ENCODE measurements around the gene ACTMAP. TPM values are rescaled to one million over a fixed set of nuclear protein-coding genes. Genes with fewer than 3 reads are reported as not detected.

ACTMAP gene
- total and polyA plus RNA-seq, 4 donors: 5.3 to 27.7 (median 15.3) TPM

- 67 to 69% methylated on average over 9 of the region's 9 CpGs for WGBS, 2 donors
- ATAC-seq (ENCODE audit: insufficient read depth, low FRiP score): no peak
- H3K27ac ChIP-seq (ENCODE audit: low read depth in 1 of 2, low read length in 1 of 2): peak overlapping the region in 1 of 2 donors; percentile 86
Measured at GRCh38 chr19:40754611-40755247, 4.5 kb upstream of the ACTMAP start.

GRCh38 chr19:40752257-40752781, 2.0 kb upstream of the ACTMAP start:
- ATAC-seq (ENCODE audit: insufficient read depth, low FRiP score) (no peak), DNase-seq (no peak)
- H3K4me1 ChIP-seq (ENCODE audit: control insufficient read depth in 5 of 5, insufficient read depth in 5 of 5, low read length in 5 of 5): peaks cover 0 to 30% (median 6%) of the 10 kb centered on the region in 5 donors
- 62 to 63% methylated on average over 11 to 12 of the region's 12 CpGs for WGBS, 2 donors
- peaks cover 0 to 15% (median 6%) of the 10 kb centered on the region in 4 donors for H3K36me3 ChIP-seq (ENCODE audit: control insufficient read depth in 4 of 4, insufficient read depth in 4 of 4, low read length in 4 of 4)
- H3K9me3 ChIP-seq (ENCODE audit: control insufficient read depth in 4 of 4, insufficient read depth in 3 of 4, low read length in 3 of 4): no peaks in the 10 kb centered on the region
- TF ChIP-seq CTCF (IDR thresholded peaks at IDR 0.05; ENCODE audit: control extremely low read depth, extremely low read depth): no peak
- H3K27me3 ChIP-seq (ENCODE audit: control insufficient read depth in 3 of 3, insufficient read depth in 3 of 3, low read length in 2 of 3): no peaks in the 10 kb centered on the region
- no peak overlapping the region for H3K9ac ChIP-seq (ENCODE audit: insufficient read depth in 1 of 2, low read length in 2 of 2)
- H3K4me3 ChIP-seq: peak overlapping the region; percentile 91
- H3K27ac ChIP-seq (ENCODE audit: low read depth in 1 of 2, low read length in 1 of 2): peak overlapping the region in 1 of 2 donors; percentile 97

More at GRCh38 chr19:40754611-40755247, 4.5 kb upstream of the ACTMAP start:
- no peak for TF ChIP-seq CTCF (IDR thresholded peaks at IDR 0.05; ENCODE audit: control extremely low read depth, extremely low read depth)
- H3K9me3 ChIP-seq (ENCODE audit: control insufficient read depth in 4 of 4, insufficient read depth in 3 of 4, low read length in 3 of 4): no peaks in the 10 kb centered on the region
- H3K9ac ChIP-seq (ENCODE audit: insufficient read depth in 1 of 2, low read length in 2 of 2): peak overlapping the region in 1 of 2 donors; percentile 39
- peaks cover 0 to 25% (median 6%) of the 10 kb centered on the region in 5 donors for H3K4me1 ChIP-seq (ENCODE audit: control insufficient read depth in 5 of 5, insufficient read depth in 5 of 5, low read length in 5 of 5)
- peaks cover 10 to 30% (median 16%) of the 10 kb centered on the region in 4 donors for H3K36me3 ChIP-seq (ENCODE audit: control insufficient read depth in 4 of 4, insufficient read depth in 4 of 4, low read length in 4 of 4)
- H3K27me3 ChIP-seq (ENCODE audit: control insufficient read depth in 3 of 3, insufficient read depth in 3 of 3, low read length in 2 of 3): no peaks in the 10 kb centered on the region
- no peak for DNase-seq
- no peak overlapping the region for H3K4me3 ChIP-seq

DNA sequence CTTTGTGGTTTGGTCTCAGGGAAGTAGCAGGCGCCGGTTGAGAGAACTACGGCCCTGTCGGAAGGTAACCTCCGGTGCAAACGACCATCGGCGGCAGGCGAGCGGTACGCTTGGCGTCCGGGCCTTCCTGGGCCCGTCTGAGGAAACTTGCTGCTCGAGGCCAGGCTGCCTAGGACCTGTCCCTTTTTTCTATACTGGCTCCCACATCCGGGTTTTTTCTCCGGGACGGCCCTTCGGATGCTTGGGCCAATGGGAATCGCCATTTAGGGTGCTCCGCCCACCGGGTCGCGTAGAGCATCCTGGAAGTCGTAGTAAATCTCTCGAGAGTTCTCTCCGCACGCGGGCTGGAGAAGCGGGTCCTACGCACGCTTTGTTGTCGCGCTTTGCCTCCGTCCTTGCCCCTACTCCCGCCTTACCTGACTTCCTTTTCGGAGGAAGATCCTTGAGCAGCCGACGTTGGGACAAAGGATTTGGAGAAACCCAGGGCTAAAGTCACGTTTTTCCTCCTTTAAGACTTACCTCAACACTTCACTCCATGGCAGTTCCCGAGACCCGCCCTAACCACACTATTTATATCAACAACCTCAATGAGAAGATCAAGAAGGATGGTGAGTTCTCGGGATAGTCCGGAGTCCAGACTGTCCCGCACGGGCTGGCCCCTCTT, 729 bp upstream of the ACTMAP start, which contains the start of gene SNRPA:
TSS of gene SNRPA (plus strand) at position 330 of the 664 bp plus-strand sequence. CDS start at position 536, 206 bp downstream.
- Histone ChIP-seq H3K9ac (ENCODE audit: insufficient read depth in 1 of 2, low read length in 2 of 2) (peak within 1 kb of the TSS; percentile 78 to 90), H3K27me3 (ENCODE audit: control insufficient read depth in 3 of 3, insufficient read depth in 3 of 3, low read length in 2 of 3) (no peaks in the 10 kb centered on the region), H3K4me1 (ENCODE audit: control insufficient read depth in 5 of 5, insufficient read depth in 5 of 5, low read length in 5 of 5) (peaks cover 0 to 26% (median 6%) of the 10 kb centered on the region in 5 donors), H3K4me3 (peak within 1 kb of the TSS; percentile 91), H3K36me3 (ENCODE audit: control insufficient read depth in 4 of 4, insufficient read depth in 4 of 4, low read length in 4 of 4) (peaks cover 0 to 6% (median 0%) of the 10 kb centered on the region in 4 donors), H3K27ac (ENCODE audit: low read depth in 1 of 2, low read length in 1 of 2) (peak within 1 kb of the TSS; percentile 94 to 97), H3K9me3 (ENCODE audit: control insufficient read depth in 4 of 4, insufficient read depth in 3 of 4, low read length in 3 of 4) (no peaks in the 10 kb centered on the region)
- DNase-seq: peak; percentile 98 to 99 (median 99)
- no peak for TF ChIP-seq CTCF (IDR thresholded peaks at IDR 0.05; ENCODE audit: control extremely low read depth, extremely low read depth)
- WGBS, 2 donors: 0% methylated on average over 46 of the region's 46 CpGs
- peak; percentile 85 for ATAC-seq (ENCODE audit: insufficient read depth, low FRiP score)
